KOPT-K1 (cell line): ENCODE results near the gene PDE1C.

Source experiments
- H3K27ac ChIP-seq: fragments of 200-600 bp; sonication (generic); 2 replicates; pipeline ENCODE4 v1.5.1; 2016; ENCODE audit warnings: antibody characterized with exemption, mild to moderate bottlenecking, low read depth, low read length; ENCODE audit not compliant: poor library complexity, severe bottlenecking
- H3K36me3 ChIP-seq: fragments of 200-600 bp; sonication (generic); 2 replicates; pipeline ENCODE4 v1.5.1; 2017; ENCODE audit warnings: antibody characterized with exemption, mild to moderate bottlenecking, low read length, moderate library complexity; ENCODE audit not compliant: insufficient read depth
- H3K9me3 ChIP-seq: fragments of 200-600 bp; sonication (generic); 2 replicates; pipeline ENCODE4 v1.5.1; 2017; ENCODE audit warnings: antibody characterized with exemption, low read length, mild to moderate bottlenecking; ENCODE audit not compliant: insufficient read depth, poor library complexity, severe bottlenecking

The PDE1C gene

DNA sequence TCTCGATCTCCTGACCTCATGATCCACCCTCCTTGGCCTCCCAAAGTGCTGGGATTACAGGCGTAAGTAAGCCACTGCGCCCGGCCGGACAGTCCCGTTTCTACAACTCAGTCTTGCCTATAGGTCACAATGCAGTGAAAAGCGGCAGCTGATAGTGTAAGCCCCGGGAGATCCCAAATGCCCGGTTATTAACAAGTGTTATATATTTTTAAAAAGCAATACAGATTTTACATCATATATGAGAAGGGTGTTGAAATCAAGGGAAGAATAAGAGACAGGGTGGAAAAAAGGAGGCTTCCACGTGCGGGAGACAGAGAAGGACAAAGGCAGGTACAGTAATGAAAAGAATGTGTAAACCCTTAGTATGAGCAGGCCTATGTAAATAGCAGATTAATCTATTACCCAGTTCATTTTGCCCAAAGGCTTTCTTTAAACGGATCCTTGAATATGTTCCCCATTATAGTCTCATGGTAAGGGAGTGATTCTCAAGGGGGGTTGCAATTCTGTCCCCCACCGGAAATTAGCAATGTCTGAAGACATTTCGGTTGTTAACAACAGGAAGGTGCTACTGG is 170.8 kb downstream of the PDE1C start:
- Histone ChIP-seq H3K9me3 (no peaks in the 10 kb centered on the region), H3K36me3 (no peaks in the 10 kb centered on the region), H3K27ac (no peak overlapping the region)

- Histone ChIP-seq H3K36me3 (no peaks in the 10 kb centered on the region), H3K9me3 (no peaks in the 10 kb centered on the region), H3K27ac (no peak overlapping the region)
These were observed 173.3 kb downstream of the PDE1C start for GRCh38 chr7:31896925-31897324.

GRCh38 chr7:31894308-31894707 is 175.9 kb downstream of the PDE1C start:
- Histone ChIP-seq H3K9me3 (no peaks in the 10 kb centered on the region), H3K36me3 (no peaks in the 10 kb centered on the region), H3K27ac (no peak overlapping the region)

DNA sequence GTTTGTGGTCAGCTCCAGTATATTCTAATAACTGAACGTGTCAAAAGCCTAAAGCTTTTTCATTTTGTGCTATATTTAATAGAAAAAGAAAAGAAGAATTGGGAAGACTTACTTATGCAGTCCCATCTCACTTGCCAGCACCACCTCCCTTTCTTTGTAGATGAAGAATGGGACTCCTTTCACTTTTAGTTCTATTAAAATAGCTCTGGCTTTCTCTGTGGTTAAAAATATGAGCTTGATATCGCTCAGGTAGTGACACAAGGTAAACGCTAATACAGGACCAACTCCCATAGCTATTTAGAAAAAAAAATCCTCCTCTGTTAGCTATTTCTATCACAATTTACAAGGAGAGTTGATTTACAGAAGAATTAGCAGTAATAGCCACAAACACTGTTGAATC is 176.8 kb downstream of the PDE1C start:
- Histone ChIP-seq H3K9me3 (no peaks in the 10 kb centered on the region), H3K36me3 (no peaks in the 10 kb centered on the region), H3K27ac (no peak overlapping the region)

- Histone ChIP-seq H3K27ac (no peak overlapping the region), H3K9me3 (no peaks in the 10 kb centered on the region), H3K36me3 (no peaks in the 10 kb centered on the region)
These were observed 177.9 kb downstream of the PDE1C start for GRCh38 chr7:31892099-31892829.

GRCh38 chr7:31890766-31891165 is 179.4 kb downstream of the PDE1C start:
- Histone ChIP-seq H3K36me3 (no peaks in the 10 kb centered on the region), H3K9me3 (no peaks in the 10 kb centered on the region), H3K27ac (no peak overlapping the region)

- no peaks in the 10 kb centered on the region for H3K9me3 ChIP-seq
- no peaks in the 10 kb centered on the region for H3K36me3 ChIP-seq
- no peak overlapping the region for H3K27ac ChIP-seq
These were observed 180.0 kb downstream of the PDE1C start for GRCh38 chr7:31890198-31890597.

- Histone ChIP-seq H3K27ac (no peak overlapping the region), H3K36me3 (no peaks in the 10 kb centered on the region)
These were observed 183.2 kb downstream of the PDE1C start for GRCh38 chr7:31887006-31887405.

GRCh38 chr7:31885171-31885570 is 185.0 kb downstream of the PDE1C start:
- H3K27ac ChIP-seq, result no peak overlapping the region
- no peaks in the 10 kb centered on the region for H3K36me3 ChIP-seq
- no peaks in the 10 kb centered on the region for H3K9me3 ChIP-seq

More at GRCh38 chr7:31887006-31887405, 183.2 kb downstream of the PDE1C start:
- H3K9me3 ChIP-seq, result no peaks in the 10 kb centered on the region

DNA sequence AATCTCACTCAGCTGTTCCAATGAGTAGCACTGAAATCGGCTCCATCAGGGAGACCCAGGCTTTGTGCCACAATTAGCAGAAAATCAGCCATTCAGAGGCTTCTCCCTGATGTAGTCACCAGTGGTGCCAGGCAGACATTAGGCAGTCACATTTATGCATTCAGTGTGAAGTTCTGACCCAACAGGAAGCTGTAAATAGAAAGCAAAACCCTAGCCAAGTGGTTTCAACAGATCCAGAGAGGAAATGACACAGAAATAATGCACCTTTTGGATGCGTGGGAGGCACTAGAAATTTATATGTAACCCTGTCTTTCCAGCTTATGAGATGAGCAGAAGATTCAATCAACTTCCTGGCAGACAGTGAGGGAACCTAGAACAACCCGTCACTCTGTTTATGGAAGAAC is 186.4 kb downstream of the PDE1C start:
- Histone ChIP-seq H3K36me3 (no peaks in the 10 kb centered on the region), H3K27ac (no peak overlapping the region), H3K9me3 (no peaks in the 10 kb centered on the region)

GRCh38 chr7:31882187-31882586 is 188.0 kb downstream of the PDE1C start:
- H3K9me3 ChIP-seq, result no peaks in the 10 kb centered on the region
- no peak overlapping the region for H3K27ac ChIP-seq
- no peaks in the 10 kb centered on the region for H3K36me3 ChIP-seq

DNA sequence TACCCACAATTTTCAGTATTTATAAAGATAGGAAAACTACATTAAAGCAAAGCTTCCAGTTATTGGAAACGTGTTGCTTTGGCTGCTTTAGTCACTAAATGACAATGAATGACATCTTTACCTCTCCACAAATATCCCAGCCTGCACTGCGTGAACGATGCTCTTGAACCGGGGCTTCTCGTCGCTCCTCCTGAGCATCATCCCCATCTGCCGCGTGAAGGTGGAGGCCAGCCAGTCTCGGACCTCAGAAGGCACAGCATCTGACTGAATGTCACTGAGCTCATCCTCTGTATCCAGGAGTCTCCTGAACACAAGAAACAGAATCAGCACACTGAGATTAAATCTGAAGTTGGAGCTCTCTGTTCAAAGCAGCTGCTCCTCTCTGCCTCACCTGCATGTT is 191.3 kb downstream of the PDE1C start:
- no peak overlapping the region for H3K27ac ChIP-seq
- H3K9me3 ChIP-seq, result no peaks in the 10 kb centered on the region
- H3K36me3 ChIP-seq, result no peaks in the 10 kb centered on the region

- Histone ChIP-seq H3K36me3 (no peaks in the 10 kb centered on the region), H3K27ac (no peak overlapping the region), H3K9me3 (no peaks in the 10 kb centered on the region)
These were observed 194.8 kb downstream of the PDE1C start for GRCh38 chr7:31875424-31875823.

DNA sequence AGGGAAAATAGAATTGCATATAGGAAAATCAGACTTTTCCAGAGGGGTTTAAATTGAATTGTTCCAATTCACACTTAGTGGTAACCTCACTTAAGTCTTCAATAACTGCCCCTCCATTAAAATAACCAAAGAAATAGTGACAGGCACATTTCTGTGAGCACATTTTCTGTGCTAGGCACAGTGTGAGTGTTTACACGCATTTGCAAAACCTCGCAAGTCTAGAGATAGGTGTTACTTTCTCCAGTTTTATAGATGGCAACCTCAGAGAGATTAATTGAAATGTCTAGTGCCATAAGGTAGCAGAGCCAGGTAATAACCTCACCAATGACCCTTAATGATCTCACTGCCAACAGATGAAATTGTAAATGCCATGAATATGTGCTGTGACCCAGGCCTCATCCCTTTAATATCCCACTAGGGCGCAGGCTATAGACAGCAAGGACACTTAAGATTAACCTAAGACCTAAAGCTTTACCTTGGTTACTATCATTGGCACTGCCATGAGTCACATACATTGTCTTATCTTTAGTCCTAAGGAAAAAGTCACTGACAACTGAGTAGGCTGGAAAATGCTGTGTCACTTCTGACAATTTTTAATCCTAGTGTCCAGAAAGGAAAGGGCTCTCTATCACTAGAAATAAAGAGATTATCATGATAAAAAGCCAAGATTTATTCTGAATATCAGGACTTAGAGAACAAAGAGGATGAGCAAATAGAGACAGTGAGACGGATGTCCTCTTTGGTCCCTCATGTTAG is 195.4 kb downstream of the PDE1C start:
- no peaks in the 10 kb centered on the region for H3K36me3 ChIP-seq
- H3K9me3 ChIP-seq, result no peaks in the 10 kb centered on the region
- no peak overlapping the region for H3K27ac ChIP-seq

DNA sequence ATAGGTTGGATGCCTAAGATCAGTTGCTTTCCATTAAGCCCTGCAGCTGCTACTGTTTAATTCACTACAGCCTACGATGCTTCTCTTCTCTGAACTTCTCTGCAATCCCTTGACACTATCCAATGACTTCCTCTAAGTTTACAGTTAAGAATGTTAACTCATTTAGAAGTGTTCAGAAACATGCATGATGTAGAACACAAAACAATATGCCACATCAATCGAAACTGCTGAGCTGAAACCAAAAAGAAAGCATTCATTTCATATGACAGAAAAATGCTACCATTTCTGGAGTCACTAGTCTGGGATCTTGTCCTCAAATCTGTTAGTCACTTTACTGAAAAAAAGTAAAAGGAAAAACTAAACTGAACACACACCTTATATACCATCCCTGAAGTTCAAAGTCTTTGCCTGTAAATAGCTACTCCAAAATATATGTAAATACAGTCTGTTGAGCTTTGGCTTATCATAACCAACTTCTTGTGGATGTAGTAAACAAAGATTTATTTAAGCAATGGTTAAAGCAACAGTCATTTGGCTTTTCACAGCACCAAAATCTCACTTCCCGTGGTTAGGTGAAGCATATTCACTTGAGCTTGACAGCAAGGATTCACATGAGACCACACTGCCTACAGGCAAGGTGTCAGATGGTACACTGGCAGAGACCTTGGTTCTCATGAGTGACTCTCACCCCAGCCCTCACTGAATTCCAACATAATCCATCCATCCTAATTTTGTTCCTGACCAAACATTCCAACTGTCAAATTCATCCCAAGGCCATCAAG is 196.2 kb downstream of the PDE1C start:
- H3K27ac ChIP-seq, result no peak overlapping the region
- no peaks in the 10 kb centered on the region for H3K9me3 ChIP-seq
- H3K36me3 ChIP-seq, result no peaks in the 10 kb centered on the region
